Measurements from ENCODE around the gene FLT3.
A peak's percentile ranks its signal among the peaks of the same experiment; 100 is the strongest.
"Not testable (repeated sequence)": the region's sequence is repeated elsewhere in the genome, so short reads cannot be mapped to it uniquely, and the experiment has no call there.

Gene FLT3

GRCh38 chr13:28099396-28100149 lies 803 bp downstream of the FLT3 start:
- DNase-seq (ENCODE audit: low read depth) = no peak

- DNase-seq (ENCODE audit: low read depth) = no peak
Measured at GRCh38 chr13:28097503-28097902, 2.9 kb downstream of the FLT3 start.

- no peak for DNase-seq (ENCODE audit: low read depth)
Measured at GRCh38 chr13:28094306-28094705, 6.1 kb downstream of the FLT3 start.

- no peak for DNase-seq (ENCODE audit: low read depth)
Measured at GRCh38 chr13:28093881-28094280, 6.5 kb downstream of the FLT3 start.

- no peak for DNase-seq (ENCODE audit: low read depth)
Measured at GRCh38 chr13:28092431-28092830, 7.9 kb downstream of the FLT3 start.

- no peak for DNase-seq (ENCODE audit: low read depth)
Measured at GRCh38 chr13:28089065-28089464, 11.3 kb downstream of the FLT3 start.

- DNase-seq (ENCODE audit: low read depth) = not testable (repeated sequence)
Measured at GRCh38 chr13:28077820-28078219, 22.6 kb downstream of the FLT3 start.

- DNase-seq (ENCODE audit: low read depth) = no peak
Measured at GRCh38 chr13:28077231-28077630, 23.1 kb downstream of the FLT3 start.

GRCh38 chr13:28071424-28071823 lies 29.0 kb downstream of the FLT3 start:
- no peak for DNase-seq (ENCODE audit: low read depth)

GRCh38 chr13:28067491-28067890 lies 32.9 kb downstream of the FLT3 start:
- no peak for DNase-seq (ENCODE audit: low read depth)

- DNase-seq (ENCODE audit: low read depth) = peak; percentile 32
Measured at GRCh38 chr13:28058866-28059613, 41.3 kb downstream of the FLT3 start.

- DNase-seq (ENCODE audit: low read depth) = no peak
Measured at GRCh38 chr13:28056970-28057712, 43.2 kb downstream of the FLT3 start.

GRCh38 chr13:28056426-28056825 lies 44.0 kb downstream of the FLT3 start:
- no peak for DNase-seq (ENCODE audit: low read depth)

GRCh38 chr13:28055357-28055756 lies 45.0 kb downstream of the FLT3 start:
- DNase-seq (ENCODE audit: low read depth) = no peak

- DNase-seq (ENCODE audit: low read depth) = peak; percentile 80
Measured at GRCh38 chr13:28052945-28053344, 47.4 kb downstream of the FLT3 start.

- DNase-seq (ENCODE audit: low read depth) = no peak
Measured at GRCh38 chr13:28049880-28050875, 50.2 kb downstream of the FLT3 start.

- DNase-seq (ENCODE audit: low read depth) = no peak
Measured at GRCh38 chr13:28049215-28049614, 51.2 kb downstream of the FLT3 start.

GRCh38 chr13:28048768-28049167 lies 51.6 kb downstream of the FLT3 start:
- DNase-seq (ENCODE audit: low read depth) = no peak

GRCh38 chr13:28047757-28048388 lies 52.5 kb downstream of the FLT3 start:
- DNase-seq (ENCODE audit: low read depth) = peak; percentile 55

- peak; percentile 86 for DNase-seq (ENCODE audit: low read depth)
Measured at GRCh38 chr13:28046981-28047380, 53.4 kb downstream of the FLT3 start.

- DNase-seq (ENCODE audit: low read depth) = no peak
Measured at GRCh38 chr13:28045861-28046260, 54.5 kb downstream of the FLT3 start.

Data from amniotic epithelial cell (primary cell).